SJCRH30 (cell line): Measurements from ENCODE around the gene ZNF84. TPM values are rescaled to one million over a fixed set of nuclear protein-coding genes. Genes with fewer than 3 reads are reported as not detected.

Source experiments
- DNase-seq, 2 experiments: peaks; one replicate each; pipeline ENCODE4 v3.0.0-alpha.2; 2015 to 2020
- H3K27ac ChIP-seq: fragments of 250-450 bp; sonication (Bioruptor Pico); 2 replicates; pipeline ENCODE4 v1.5.1; 2020; ENCODE audit warnings: mild to moderate bottlenecking, moderate library complexity
- H3K27me3 ChIP-seq: fragments of 250-450 bp; sonication (Bioruptor Pico); 2 replicates; pipeline ENCODE4 v1.5.1; 2020; ENCODE audit warnings: mild to moderate bottlenecking, moderate library complexity
- H3K36me3 ChIP-seq: fragments of 250-450 bp; sonication (Bioruptor Pico); 2 replicates; pipeline ENCODE4 v1.5.1; 2020; ENCODE audit warnings: mild to moderate bottlenecking, moderate library complexity
- H3K4me1 ChIP-seq: fragments of 250-450 bp; sonication (Bioruptor Pico); 2 replicates; pipeline ENCODE4 v1.5.1; 2020; ENCODE audit warnings: mild to moderate bottlenecking, moderate library complexity
- H3K4me3 ChIP-seq: fragments of 250-450 bp; sonication (Bioruptor Pico); 2 replicates; pipeline ENCODE4 v1.5.1; 2020; ENCODE audit warnings: mild to moderate bottlenecking, moderate library complexity
- H3K9me3 ChIP-seq: fragments of 250-450 bp; sonication (Bioruptor Pico); replicated peaks from 2 replicates; pipeline ENCODE4 v1.5.1; 2020; ENCODE audit warnings: mild to moderate bottlenecking, moderate library complexity
- total RNA-seq: library from RNA; depleted of rRNA; stranded (reverse); fragments of >200 nt; shearing (Covaris generic); gene quantifications from 2 replicates; pipeline ENCODE4 v1.2.3, GENCODE V29; 2014; rRNA removed

Gene ZNF84
- total RNA-seq, 1 experiment from 2014 or later: 32.6 TPM

- peaks cover 21% of the 10 kb centered on the region for H3K9me3 ChIP-seq
Observed at GRCh38 chr12:133080368-133081158, 43.3 kb downstream of the ZNF84 start, which contains the start of gene ZNF140. Gene ZNF140 (plus strand): TSS chr12:133080923. CDS start chr12:133081321, 398 bp downstream.

GRCh38 chr12:133081159-133081780, 44.0 kb downstream of the ZNF84 start:
- Histone ChIP-seq H3K4me1 (no peaks in the 10 kb centered on the region), H3K9me3 (peaks cover 21% of the 10 kb centered on the region), H3K36me3 (peaks cover 24% of the 10 kb centered on the region), H3K4me3 (peak overlapping the region; percentile 66), H3K27ac (peak overlapping the region; percentile 96), H3K27me3 (no peaks in the 10 kb centered on the region)
- DNase-seq: no peak

More at GRCh38 chr12:133080368-133081158, 43.3 kb downstream of the ZNF84 start, which contains the start of gene ZNF140:
- H3K27ac ChIP-seq: peak within 1 kb of the TSS; percentile 96
- H3K4me3 ChIP-seq: peak within 1 kb of the TSS; percentile 66
- H3K36me3 ChIP-seq: peaks cover 20% of the 10 kb centered on the region
- H3K4me1 ChIP-seq: no peaks in the 10 kb centered on the region
- no peaks in the 10 kb centered on the region for H3K27me3 ChIP-seq
- peak; percentile 83 to 85 for DNase-seq

- Histone ChIP-seq H3K9me3 (peaks cover 17% of the 10 kb centered on the region), H3K4me1 (no peaks in the 10 kb centered on the region), H3K36me3 (peaks cover 26% of the 10 kb centered on the region), H3K27ac (no peak overlapping the region), H3K27me3 (no peaks in the 10 kb centered on the region), H3K4me3 (no peak overlapping the region)
- no peak for DNase-seq
Observed at GRCh38 chr12:133083345-133083744, 46.0 kb downstream of the ZNF84 start.

GRCh38 chr12:133105620-133106019, 68.3 kb downstream of the ZNF84 start:
- Histone ChIP-seq H3K4me3 (no peak overlapping the region), H3K9me3 (peaks cover 53% of the 10 kb centered on the region), H3K27me3 (no peaks in the 10 kb centered on the region), H3K27ac (no peak overlapping the region), H3K4me1 (no peaks in the 10 kb centered on the region), H3K36me3 (peaks cover 60% of the 10 kb centered on the region)
- DNase-seq: peak in 1 of 2 experiments; percentile 2

GRCh38 chr12:133106253-133106652, 68.9 kb downstream of the ZNF84 start:
- no peak overlapping the region for H3K4me3 ChIP-seq
- peaks cover 55% of the 10 kb centered on the region for H3K9me3 ChIP-seq

GRCh38 chr12:133107121-133107520, 69.8 kb downstream of the ZNF84 start:
- DNase-seq: no peak
- no peak overlapping the region for H3K27ac ChIP-seq
- H3K4me3 ChIP-seq: no peak overlapping the region
- peaks cover 61% of the 10 kb centered on the region for H3K36me3 ChIP-seq
- H3K4me1 ChIP-seq: no peaks in the 10 kb centered on the region
- peaks cover 52% of the 10 kb centered on the region for H3K9me3 ChIP-seq
- H3K27me3 ChIP-seq: no peaks in the 10 kb centered on the region

More at GRCh38 chr12:133106253-133106652, 68.9 kb downstream of the ZNF84 start:
- DNase-seq: peak in 1 of 2 experiments; percentile 19
- no peaks in the 10 kb centered on the region for H3K27me3 ChIP-seq
- peaks cover 57% of the 10 kb centered on the region for H3K36me3 ChIP-seq
- H3K4me1 ChIP-seq: no peaks in the 10 kb centered on the region
- no peak overlapping the region for H3K27ac ChIP-seq

GRCh38 chr12:133108150-133108549, 70.8 kb downstream of the ZNF84 start:
- no peak for DNase-seq
- H3K9me3 ChIP-seq: peaks cover 49% of the 10 kb centered on the region
- H3K27me3 ChIP-seq: no peaks in the 10 kb centered on the region
- H3K4me1 ChIP-seq: no peaks in the 10 kb centered on the region
- no peak overlapping the region for H3K4me3 ChIP-seq
- H3K36me3 ChIP-seq: peaks cover 62% of the 10 kb centered on the region
- H3K27ac ChIP-seq: no peak overlapping the region

Other genes starting within 250 kb of the ZNF84 start
- 36.0 and 40.3 TPM in 2 replicates for gene GOLGA3, start 208.6 kb upstream of the ZNF84 start, total RNA-seq
- gene CHFR, start 149.9 kb upstream of the ZNF84 start, total RNA-seq: 8.2 and 8.5 TPM in 2 replicates
- 5.7 and 7.6 TPM in 2 replicates for gene ZNF605, start 81.2 kb upstream of the ZNF84 start, total RNA-seq
- 11.8 and 12.6 TPM in 2 replicates for gene ZNF26, start 51.1 kb upstream of the ZNF84 start, total RNA-seq
- 9.4 and 11.9 TPM in 2 replicates for gene ZNF140, start 43.4 kb downstream of the ZNF84 start, total RNA-seq
- 2.8 and 3.7 TPM in 2 replicates for gene ZNF891, start 92.8 kb downstream of the ZNF84 start, total RNA-seq
- 13.0 and 14.1 TPM in 2 replicates for gene ZNF10, start 93.1 kb downstream of the ZNF84 start, total RNA-seq
- gene ZNF268, start 144.0 kb downstream of the ZNF84 start, total RNA-seq: 6.3 and 8.3 TPM in 2 replicates
- gene ANHX, start 198.4 kb downstream of the ZNF84 start, total RNA-seq: not detected in 2 replicates